Mesodermal cell (in vitro differentiated cells): Measurements from ENCODE around the gene MUC5AC.
"Not testable (repeated sequence)": the region's sequence is repeated elsewhere in the genome, so short reads cannot be mapped to it uniquely, and the experiment has no call there.

Source experiments
- H3K27ac ChIP-seq: 2 replicates; pipeline ENCODE4 v1.7.0; 2013; ENCODE audit warnings: mild to moderate bottlenecking, low read depth, low read length, moderate library complexity; ENCODE audit not compliant: severe bottlenecking
- H3K36me3 ChIP-seq: 2 replicates; pipeline ENCODE4 v1.7.1; 2013; ENCODE audit warnings: mild to moderate bottlenecking, low read length, moderate library complexity; ENCODE audit not compliant: control insufficient read depth, insufficient read depth
- H3K4me1 ChIP-seq: one replicate; pipeline ENCODE4 v1.7.1; 2013; ENCODE audit warnings: mild to moderate bottlenecking, low read length; ENCODE audit not compliant: insufficient read depth, control insufficient read depth, poor library complexity, severe bottlenecking
- H3K4me3 ChIP-seq: 2 replicates; pipeline ENCODE4 v1.7.0; 2013; ENCODE audit warnings: low read length, control low read depth, mild to moderate bottlenecking; ENCODE audit not compliant: insufficient read depth, poor library complexity, severe bottlenecking; ENCODE audit errors: extremely low read depth
- H3K9me3 ChIP-seq: 2 replicates; pipeline ENCODE4 v1.7.1; 2013; ENCODE audit warnings: mild to moderate bottlenecking, low read length, moderate library complexity; ENCODE audit not compliant: control insufficient read depth
- WGBS, 2 experiments: methylation state at CpG; one replicate each; pipeline ENCODE4 v1.1.5; 2013; ENCODE audit warnings: missing lambda C conversion rate in 2 of 2; ENCODE audit not compliant: insufficient coverage in 2 of 2; 5-methylcytosine and 5-hydroxymethylcytosine counted together

MUC5AC gene

GRCh38 chr11:1248951-1249350 is 91.2 kb downstream of the MUC5AC start:
- H3K36me3 ChIP-seq, H3K4me3 ChIP-seq, H3K4me1 ChIP-seq, H3K27ac ChIP-seq: not testable (repeated sequence)
- WGBS, 2 experiments = no CpG with 5 or more reads among the region's 18 CpGs
- peaks cover 18% of the 10 kb centered on the region for H3K9me3 ChIP-seq

- not testable (repeated sequence) for H3K36me3 ChIP-seq, H3K27ac ChIP-seq
Measured at GRCh38 chr11:1250411-1250810, 92.7 kb downstream of the MUC5AC start.

More at GRCh38 chr11:1250411-1250810, 92.7 kb downstream of the MUC5AC start:
- H3K4me1 ChIP-seq, H3K4me3 ChIP-seq: not testable (repeated sequence)
- peaks cover 18% of the 10 kb centered on the region for H3K9me3 ChIP-seq
- no CpG with 5 or more reads among the region's 12 CpGs for WGBS, 2 experiments
